Fibroblast of lung (primary cell): ENCODE data around the gene ZW10. TPM values are rescaled to one million over a fixed set of nuclear protein-coding genes. Genes with fewer than 3 reads are reported as not detected.
"Not testable (repeated sequence)": the region's sequence is repeated elsewhere in the genome, so short reads cannot be mapped to it uniquely, and the experiment has no call there.

Experiments
- DNase-seq, 2 donors: peaks; one replicate each; pipeline versions ENCODE4 v3.0.0 to v3.0.0-alpha.2; 2010; ENCODE audit warnings: low read depth in 2 of 2
- H2AFZ ChIP-seq: 2 replicates; pipeline ENCODE4 v1.5.1; 2012; ENCODE audit warnings: low read length, control low read depth, inconsistent platforms
- H3K27ac ChIP-seq: 2 replicates; pipeline ENCODE4 v1.5.1; 2011; ENCODE audit warnings: low read length, control low read depth; ENCODE audit not compliant: insufficient read depth
- H3K27me3 ChIP-seq: 2 replicates; pipeline ENCODE4 v1.5.1; 2011; ENCODE audit warnings: mild to moderate bottlenecking, low read length; ENCODE audit not compliant: control insufficient read depth, insufficient read depth
- H3K36me3 ChIP-seq: 2 replicates; pipeline ENCODE4 v1.5.1; 2011; ENCODE audit warnings: low read length; ENCODE audit not compliant: control insufficient read depth, insufficient read depth
- H3K4me1 ChIP-seq: 2 replicates; pipeline ENCODE4 v1.5.1; 2011; ENCODE audit warnings: low read length; ENCODE audit not compliant: control insufficient read depth, insufficient read depth; ENCODE audit errors: extremely low read depth
- H3K4me2 ChIP-seq: 2 replicates; pipeline ENCODE4 v1.5.1; 2011; ENCODE audit warnings: low read length, control low read depth; ENCODE audit not compliant: insufficient read depth; ENCODE audit errors: extremely low read depth
- H3K4me3 ChIP-seq, 4 experiments: fragments of 200-600 bp in 1 of 4; sonication (generic) in 1 of 4; replicated peaks in 1 of 4; 2 replicates each; pipeline ENCODE4 v1.5.1; 2011 to 2016; ENCODE audit warnings: low read length in 4 of 4, low read depth in 3 of 4, mild to moderate bottlenecking in 3 of 4, control low read depth in 2 of 4, inconsistent platforms in 1 of 4, mixed read lengths in 1 of 4; ENCODE audit not compliant: insufficient read depth in 1 of 4; ENCODE audit errors: control extremely low read depth in 1 of 4
- H3K79me2 ChIP-seq: 2 replicates; pipeline ENCODE4 v1.5.1; 2012; ENCODE audit warnings: mild to moderate bottlenecking, low read length, inconsistent platforms; ENCODE audit not compliant: control insufficient read depth, insufficient read depth
- H3K9ac ChIP-seq: 2 replicates; pipeline ENCODE4 v1.5.1; 2011; ENCODE audit warnings: mild to moderate bottlenecking, low read length, control low read depth; ENCODE audit not compliant: insufficient read depth
- H3K9me3 ChIP-seq: 2 replicates; pipeline ENCODE4 v1.5.1; 2012; ENCODE audit warnings: low read depth, low read length; ENCODE audit not compliant: control insufficient read depth, insufficient read depth
- H4K20me1 ChIP-seq: 2 replicates; pipeline ENCODE4 v1.5.1; 2011; ENCODE audit warnings: low read length; ENCODE audit not compliant: control insufficient read depth, insufficient read depth; ENCODE audit errors: extremely low read depth
- EZH2 ChIP-seq: IDR thresholded peaks from 2 replicates; pipeline ENCODE4 v1.5.1; 2012; ENCODE audit warnings: low read length, control low read depth, mild to moderate bottlenecking; ENCODE audit errors: missing control alignments
- polyA plus RNA-seq, 2 donors: library from polyadenylated mRNA; depleted of rRNA in 1 of 2; stranded (reverse) in 1 of 2; unstranded in 1 of 2; fragments of >200 nt; gene quantifications; 2 replicates each; pipeline ENCODE4 v1.2.1, GENCODE V29; 2011 to 2012; ENCODE audit warnings: missing spikeins in 1 of 2
- total RNA-seq: library from RNA; depleted of rRNA; stranded (reverse); fragments of >200 nt; gene quantifications from 2 replicates; pipeline ENCODE4 v1.2.1, GENCODE V29; 2014
- TF ChIP-seq, protein P1 (sequence below), 2 donors: IDR thresholded peaks in 1 of 2; conservative IDR thresholded peaks in 1 of 2; 1 replicate in 1 of 2; 2 replicates in 1 of 2; pipeline ENCODE4 v1.5.1; 2011 to 2012; ENCODE audit warnings: low read length in 2 of 2, control low read depth in 1 of 2, inconsistent platforms in 1 of 2, low read depth in 1 of 2, mild to moderate bottlenecking in 1 of 2

The ZW10 gene
- total and polyA plus RNA-seq, 2 donors (not counting 1 experiment from before 2014, with no cell fraction given) = 13.5 to 15.4 TPM

DNA sequence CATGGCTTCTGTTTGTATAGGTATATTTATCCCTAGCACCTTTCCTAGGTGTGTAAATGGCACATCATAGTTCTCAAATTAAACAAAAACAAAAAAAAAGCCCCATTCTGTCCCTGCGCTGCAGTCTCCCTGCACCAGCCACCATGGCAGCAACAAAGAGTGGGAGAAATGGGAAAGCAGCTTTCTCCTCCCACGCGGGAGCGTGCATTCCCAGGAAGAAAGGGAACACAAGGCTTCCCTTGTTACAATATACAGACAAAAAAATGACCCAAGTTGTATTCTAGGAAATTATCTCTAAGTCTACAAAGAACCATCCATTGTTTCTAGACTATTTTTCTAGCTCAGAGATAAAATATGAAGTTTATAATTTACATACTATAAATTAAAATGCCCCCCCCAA is 51.3 kb downstream of the ZW10 start:
- Histone ChIP-seq H3K4me2 (no peak overlapping the region), H3K9ac (no peak overlapping the region), H2AFZ (no peak overlapping the region), H3K4me3 (no peak overlapping the region), H4K20me1 (no peaks in the 10 kb centered on the region), H3K9me3 (no peaks in the 10 kb centered on the region), H3K27ac (no peak overlapping the region), H3K27me3 (no peaks in the 10 kb centered on the region), H3K4me1 (no peaks in the 10 kb centered on the region), H3K36me3 (no peaks in the 10 kb centered on the region), H3K79me2 (no peaks in the 10 kb centered on the region)
- DNase-seq = no peak
- TF ChIP-seq EZH2 = no peak
- TF ChIP-seq, protein P1, sequence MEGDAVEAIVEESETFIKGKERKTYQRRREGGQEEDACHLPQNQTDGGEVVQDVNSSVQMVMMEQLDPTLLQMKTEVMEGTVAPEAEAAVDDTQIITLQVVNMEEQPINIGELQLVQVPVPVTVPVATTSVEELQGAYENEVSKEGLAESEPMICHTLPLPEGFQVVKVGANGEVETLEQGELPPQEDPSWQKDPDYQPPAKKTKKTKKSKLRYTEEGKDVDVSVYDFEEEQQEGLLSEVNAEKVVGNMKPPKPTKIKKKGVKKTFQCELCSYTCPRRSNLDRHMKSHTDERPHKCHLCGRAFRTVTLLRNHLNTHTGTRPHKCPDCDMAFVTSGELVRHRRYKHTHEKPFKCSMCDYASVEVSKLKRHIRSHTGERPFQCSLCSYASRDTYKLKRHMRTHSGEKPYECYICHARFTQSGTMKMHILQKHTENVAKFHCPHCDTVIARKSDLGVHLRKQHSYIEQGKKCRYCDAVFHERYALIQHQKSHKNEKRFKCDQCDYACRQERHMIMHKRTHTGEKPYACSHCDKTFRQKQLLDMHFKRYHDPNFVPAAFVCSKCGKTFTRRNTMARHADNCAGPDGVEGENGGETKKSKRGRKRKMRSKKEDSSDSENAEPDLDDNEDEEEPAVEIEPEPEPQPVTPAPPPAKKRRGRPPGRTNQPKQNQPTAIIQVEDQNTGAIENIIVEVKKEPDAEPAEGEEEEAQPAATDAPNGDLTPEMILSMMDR (conservative IDR thresholded peaks at IDR 0.05 in 1 of 2, IDR thresholded peaks at IDR 0.05 in 1 of 2; ENCODE audit: low read depth in 1 of 2, low read length in 2 of 2) = no peak

DNA sequence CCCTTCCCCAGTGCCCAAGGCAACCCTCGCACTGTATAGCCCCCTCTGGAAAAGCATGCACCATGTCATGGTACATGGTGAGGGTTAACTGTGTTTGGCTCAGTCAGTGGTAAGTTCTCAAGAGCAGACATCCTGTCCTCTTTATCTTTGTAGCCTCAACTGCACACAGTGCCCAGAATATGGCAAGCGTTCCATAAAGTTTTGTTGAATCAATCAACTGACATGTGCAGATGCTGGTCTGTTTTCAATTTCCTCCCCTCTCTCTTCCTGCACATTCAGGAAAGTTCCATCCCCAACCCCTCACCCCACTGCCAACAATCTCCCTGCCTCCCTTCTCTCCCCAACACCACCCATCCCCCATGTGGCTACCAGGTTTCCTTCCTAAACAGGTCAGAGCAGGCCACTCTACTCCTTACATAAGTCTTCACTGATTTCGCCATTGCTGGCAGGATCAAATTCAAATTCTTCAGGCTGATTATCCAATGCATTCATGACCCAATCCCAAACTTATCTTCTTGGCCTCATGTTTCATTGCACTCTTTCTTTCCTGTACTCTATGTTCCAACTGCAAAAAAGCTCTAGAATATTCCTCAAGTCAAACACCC is 51.9 kb downstream of the ZW10 start:
- no peaks in the 10 kb centered on the region for H3K4me1 ChIP-seq
- no peak overlapping the region for H3K4me2 ChIP-seq
- H3K27ac ChIP-seq = no peak overlapping the region
- TF ChIP-seq, protein P1 (conservative IDR thresholded peaks at IDR 0.05 in 1 of 2, IDR thresholded peaks at IDR 0.05 in 1 of 2; ENCODE audit: low read depth in 1 of 2, low read length in 2 of 2) = no peak
- no peak for TF ChIP-seq EZH2
- H2AFZ ChIP-seq = no peak overlapping the region
- H3K36me3 ChIP-seq = no peaks in the 10 kb centered on the region
- no peak overlapping the region for H3K9ac ChIP-seq
- DNase-seq = no peak
- H3K79me2 ChIP-seq = no peaks in the 10 kb centered on the region
- H3K27me3 ChIP-seq = no peaks in the 10 kb centered on the region
- H3K4me3 ChIP-seq = no peak overlapping the region
- no peaks in the 10 kb centered on the region for H4K20me1 ChIP-seq
- no peaks in the 10 kb centered on the region for H3K9me3 ChIP-seq

DNA sequence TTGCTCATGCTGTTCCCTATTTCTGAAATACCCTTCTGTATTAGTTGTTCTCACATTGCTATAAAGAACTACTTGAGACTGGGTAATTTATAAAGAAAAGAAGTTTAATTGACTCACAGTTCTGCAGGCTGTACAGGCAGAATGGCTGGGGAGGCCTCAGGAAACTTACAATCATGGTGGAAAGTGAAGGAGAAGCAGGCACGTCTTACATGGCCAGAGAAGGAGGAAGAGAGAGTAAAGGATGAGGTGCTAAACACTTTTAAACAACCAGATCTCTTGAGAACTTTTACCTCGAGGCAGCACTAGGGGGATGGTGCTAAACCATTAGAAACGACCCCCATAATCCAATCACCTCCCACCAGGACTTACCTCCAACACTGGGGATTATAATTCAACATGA is 53.0 kb downstream of the ZW10 start:
- H3K36me3 ChIP-seq, H3K79me2 ChIP-seq, H3K9ac ChIP-seq, H3K27me3 ChIP-seq, H3K4me1 ChIP-seq, H4K20me1 ChIP-seq, H2AFZ ChIP-seq, H3K4me2 ChIP-seq, DNase-seq, H3K27ac ChIP-seq, H3K9me3 ChIP-seq, H3K4me3 ChIP-seq: not testable (repeated sequence)
